ENCODE results near the gene CMPK1.

Gene CMPK1

GRCh38 chr1:47399138-47399845 lies 65.7 kb downstream of the CMPK1 start:
- Histone ChIP-seq H3K27me3 (ENCODE audit: control insufficient read depth, insufficient read depth, low read length) (peaks cover 3% of the 10 kb centered on the region), H3K36me3 (ENCODE audit: insufficient read depth, low read length) (no peaks in the 10 kb centered on the region), H3K9ac (ENCODE audit: low read depth, low read length) (no peak overlapping the region), H3K4me3 (ENCODE audit: low read length) (no peak overlapping the region), H3K4me2 (ENCODE audit: low read length) (no peak overlapping the region), H3K9me3 (replicated peaks; ENCODE audit: low read length) (no peaks in the 10 kb centered on the region), H3K4me1 (ENCODE audit: control insufficient read depth, insufficient read depth, low read length) (no peaks in the 10 kb centered on the region)

GRCh38 chr1:47399846-47400155 lies 66.2 kb downstream of the CMPK1 start:
- Histone ChIP-seq H3K27me3 (ENCODE audit: control insufficient read depth, insufficient read depth, low read length) (peaks cover 3% of the 10 kb centered on the region), H3K9ac (ENCODE audit: low read depth, low read length) (no peak overlapping the region), H3K36me3 (ENCODE audit: insufficient read depth, low read length) (no peaks in the 10 kb centered on the region), H3K9me3 (replicated peaks; ENCODE audit: low read length) (no peaks in the 10 kb centered on the region), H3K4me1 (ENCODE audit: control insufficient read depth, insufficient read depth, low read length) (no peaks in the 10 kb centered on the region), H3K4me3 (ENCODE audit: low read length) (no peak overlapping the region), H3K4me2 (ENCODE audit: low read length) (no peak overlapping the region)

- H3K36me3 ChIP-seq (ENCODE audit: insufficient read depth, low read length): no peaks in the 10 kb centered on the region
- peaks cover under 1% of the 10 kb centered on the region for H3K4me1 ChIP-seq (ENCODE audit: control insufficient read depth, insufficient read depth, low read length)
- H3K9me3 ChIP-seq (replicated peaks; ENCODE audit: low read length): no peaks in the 10 kb centered on the region
- H3K4me2 ChIP-seq (ENCODE audit: low read length): no peak overlapping the region
- H3K4me3 ChIP-seq (ENCODE audit: low read length): no peak overlapping the region
- no peak overlapping the region for H3K9ac ChIP-seq (ENCODE audit: low read depth, low read length)
- H3K27me3 ChIP-seq (ENCODE audit: control insufficient read depth, insufficient read depth, low read length): peaks cover 3% of the 10 kb centered on the region
Measured at GRCh38 chr1:47401761-47402160, 68.2 kb downstream of the CMPK1 start.

GRCh38 chr1:47402591-47402990 lies 69.0 kb downstream of the CMPK1 start:
- no peaks in the 10 kb centered on the region for H3K36me3 ChIP-seq (ENCODE audit: insufficient read depth, low read length)
- no peaks in the 10 kb centered on the region for H3K9me3 ChIP-seq (replicated peaks; ENCODE audit: low read length)
- H3K9ac ChIP-seq (ENCODE audit: low read depth, low read length): no peak overlapping the region
- no peak overlapping the region for H3K4me3 ChIP-seq (ENCODE audit: low read length)
- H3K4me1 ChIP-seq (ENCODE audit: control insufficient read depth, insufficient read depth, low read length): peaks cover 9% of the 10 kb centered on the region
- H3K27me3 ChIP-seq (ENCODE audit: control insufficient read depth, insufficient read depth, low read length): peaks cover 3% of the 10 kb centered on the region
- H3K4me2 ChIP-seq (ENCODE audit: low read length): no peak overlapping the region

- H3K27me3 ChIP-seq (ENCODE audit: control insufficient read depth, insufficient read depth, low read length): peaks cover 3% of the 10 kb centered on the region
- H3K36me3 ChIP-seq (ENCODE audit: insufficient read depth, low read length): no peaks in the 10 kb centered on the region
- H3K4me2 ChIP-seq (ENCODE audit: low read length): no peak overlapping the region
- H3K4me1 ChIP-seq (ENCODE audit: control insufficient read depth, insufficient read depth, low read length): peaks cover 16% of the 10 kb centered on the region
- no peak overlapping the region for H3K9ac ChIP-seq (ENCODE audit: low read depth, low read length)
- no peaks in the 10 kb centered on the region for H3K9me3 ChIP-seq (replicated peaks; ENCODE audit: low read length)
- no peak overlapping the region for H3K4me3 ChIP-seq (ENCODE audit: low read length)
Measured at GRCh38 chr1:47403321-47403910, 69.8 kb downstream of the CMPK1 start.

- Histone ChIP-seq H3K9me3 (replicated peaks; ENCODE audit: low read length) (no peaks in the 10 kb centered on the region), H3K4me3 (ENCODE audit: low read length) (no peak overlapping the region), H3K27me3 (ENCODE audit: control insufficient read depth, insufficient read depth, low read length) (no peaks in the 10 kb centered on the region), H3K36me3 (ENCODE audit: insufficient read depth, low read length) (no peaks in the 10 kb centered on the region), H3K9ac (ENCODE audit: low read depth, low read length) (no peak overlapping the region), H3K4me2 (ENCODE audit: low read length) (no peak overlapping the region), H3K4me1 (ENCODE audit: control insufficient read depth, insufficient read depth, low read length) (peaks cover 38% of the 10 kb centered on the region)
Measured at GRCh38 chr1:47405697-47406096, 72.1 kb downstream of the CMPK1 start.

GRCh38 chr1:47406966-47407365 lies 73.4 kb downstream of the CMPK1 start:
- no peak overlapping the region for H3K4me2 ChIP-seq (ENCODE audit: low read length)
- no peaks in the 10 kb centered on the region for H3K9me3 ChIP-seq (replicated peaks; ENCODE audit: low read length)
- H3K9ac ChIP-seq (ENCODE audit: low read depth, low read length): no peak overlapping the region
- no peaks in the 10 kb centered on the region for H3K27me3 ChIP-seq (ENCODE audit: control insufficient read depth, insufficient read depth, low read length)
- H3K36me3 ChIP-seq (ENCODE audit: insufficient read depth, low read length): no peaks in the 10 kb centered on the region
- peaks cover 50% of the 10 kb centered on the region for H3K4me1 ChIP-seq (ENCODE audit: control insufficient read depth, insufficient read depth, low read length)
- no peak overlapping the region for H3K4me3 ChIP-seq (ENCODE audit: low read length)

GRCh38 chr1:47407481-47407880 lies 73.9 kb downstream of the CMPK1 start:
- Histone ChIP-seq H3K27me3 (ENCODE audit: control insufficient read depth, insufficient read depth, low read length) (no peaks in the 10 kb centered on the region), H3K4me3 (ENCODE audit: low read length) (no peak overlapping the region), H3K4me2 (ENCODE audit: low read length) (no peak overlapping the region), H3K9me3 (replicated peaks; ENCODE audit: low read length) (no peaks in the 10 kb centered on the region), H3K4me1 (ENCODE audit: control insufficient read depth, insufficient read depth, low read length) (peaks cover 50% of the 10 kb centered on the region), H3K9ac (ENCODE audit: low read depth, low read length) (no peak overlapping the region), H3K36me3 (ENCODE audit: insufficient read depth, low read length) (no peaks in the 10 kb centered on the region)

GRCh38 chr1:47409311-47410067 lies 75.9 kb downstream of the CMPK1 start:
- no peaks in the 10 kb centered on the region for H3K27me3 ChIP-seq (ENCODE audit: control insufficient read depth, insufficient read depth, low read length)
- peak overlapping the region; percentile 28 for H3K9ac ChIP-seq (ENCODE audit: low read depth, low read length)
- H3K4me1 ChIP-seq (ENCODE audit: control insufficient read depth, insufficient read depth, low read length): peaks cover 50% of the 10 kb centered on the region
- no peaks in the 10 kb centered on the region for H3K9me3 ChIP-seq (replicated peaks; ENCODE audit: low read length)
- no peaks in the 10 kb centered on the region for H3K36me3 ChIP-seq (ENCODE audit: insufficient read depth, low read length)
- H3K4me3 ChIP-seq (ENCODE audit: low read length): no peak overlapping the region
- peak overlapping the region; percentile 62 for H3K4me2 ChIP-seq (ENCODE audit: low read length)

GRCh38 chr1:47410068-47410455 lies 76.5 kb downstream of the CMPK1 start:
- Histone ChIP-seq H3K36me3 (ENCODE audit: insufficient read depth, low read length) (no peaks in the 10 kb centered on the region), H3K4me2 (ENCODE audit: low read length) (peak overlapping the region; percentile 62), H3K27me3 (ENCODE audit: control insufficient read depth, insufficient read depth, low read length) (peaks cover 3% of the 10 kb centered on the region), H3K4me1 (ENCODE audit: control insufficient read depth, insufficient read depth, low read length) (peaks cover 50% of the 10 kb centered on the region), H3K9ac (ENCODE audit: low read depth, low read length) (peak overlapping the region; percentile 28), H3K9me3 (replicated peaks; ENCODE audit: low read length) (no peaks in the 10 kb centered on the region), H3K4me3 (ENCODE audit: low read length) (no peak overlapping the region)

- peaks cover 11% of the 10 kb centered on the region for H3K27me3 ChIP-seq (ENCODE audit: control insufficient read depth, insufficient read depth, low read length)
Measured at GRCh38 chr1:47411436-47411835, 77.8 kb downstream of the CMPK1 start.

More at GRCh38 chr1:47411436-47411835, 77.8 kb downstream of the CMPK1 start:
- no peak overlapping the region for H3K4me3 ChIP-seq (ENCODE audit: low read length)
- peaks cover 50% of the 10 kb centered on the region for H3K4me1 ChIP-seq (ENCODE audit: control insufficient read depth, insufficient read depth, low read length)
- H3K4me2 ChIP-seq (ENCODE audit: low read length): no peak overlapping the region
- no peaks in the 10 kb centered on the region for H3K36me3 ChIP-seq (ENCODE audit: insufficient read depth, low read length)
- H3K9ac ChIP-seq (ENCODE audit: low read depth, low read length): no peak overlapping the region
- no peaks in the 10 kb centered on the region for H3K9me3 ChIP-seq (replicated peaks; ENCODE audit: low read length)
